Measurements from ENCODE around the gene LRRC57. TPM values are rescaled to one million over a fixed set of nuclear protein-coding genes. Genes with fewer than 3 reads are reported as not detected.

Gene LRRC57
- total RNA-seq, 1 donor from 2014 or later: 15.0 TPM

- no peak for DNase-seq
- no peaks in the 10 kb centered on the region for H3K27me3 ChIP-seq (ENCODE audit: low read depth)
- intact Hi-C loops (cut with micrococcal nuclease): no loop called here
- TF ChIP-seq CTCF (IDR thresholded peaks at IDR 0.05; ENCODE audit: borderline replicate concordance): no peak
- no peak overlapping the region for H3K4me3 ChIP-seq
- H3K27ac ChIP-seq (replicated peaks): peak overlapping the region; percentile 91
- peaks cover 77% of the 10 kb centered on the region for H3K4me1 ChIP-seq
- no peaks in the 10 kb centered on the region for H3K9me3 ChIP-seq (replicated peaks)
- no peaks in the 10 kb centered on the region for H3K36me3 ChIP-seq
These were observed 54.9 kb downstream of the LRRC57 start for GRCh38 chr15:42493679-42494078.

- H3K27ac ChIP-seq (replicated peaks): peak overlapping the region; percentile 95
- H3K27me3 ChIP-seq (ENCODE audit: low read depth): no peaks in the 10 kb centered on the region
- intact Hi-C loops (cut with micrococcal nuclease): no loop called here
- no peak for TF ChIP-seq CTCF (IDR thresholded peaks at IDR 0.05; ENCODE audit: borderline replicate concordance)
- H3K4me1 ChIP-seq: peaks cover 68% of the 10 kb centered on the region
- no peaks in the 10 kb centered on the region for H3K36me3 ChIP-seq
- no peak for DNase-seq
- H3K4me3 ChIP-seq: peak overlapping the region; percentile 96
- H3K9me3 ChIP-seq (replicated peaks): no peaks in the 10 kb centered on the region
These were observed 56.9 kb downstream of the LRRC57 start for GRCh38 chr15:42491539-42492225.

- intact Hi-C loops (cut with micrococcal nuclease): no loop called here
- no peak for TF ChIP-seq CTCF (IDR thresholded peaks at IDR 0.05; ENCODE audit: borderline replicate concordance)
- Histone ChIP-seq H3K4me1 (peaks cover 65% of the 10 kb centered on the region), H3K9me3 (replicated peaks) (no peaks in the 10 kb centered on the region), H3K4me3 (peak within 1 kb of the TSS; percentile 96), H3K36me3 (no peaks in the 10 kb centered on the region), H3K27ac (replicated peaks) (peak within 1 kb of the TSS; percentile 95), H3K27me3 (ENCODE audit: low read depth) (no peaks in the 10 kb centered on the region)
- DNase-seq: peak; percentile 86
These were observed 57.7 kb downstream of the LRRC57 start, which contains the start of gene ZNF106 for GRCh38 chr15:42490671-42491538. ZNF106 (minus strand) TSS chr15:42491141; CDS start chr15:42472289, 18,852 bp downstream.

- TF ChIP-seq CTCF (IDR thresholded peaks at IDR 0.05; ENCODE audit: borderline replicate concordance): no peak
- Histone ChIP-seq H3K4me3 (peak overlapping the region; percentile 96), H3K9me3 (replicated peaks) (no peaks in the 10 kb centered on the region), H3K27ac (replicated peaks) (peak overlapping the region; percentile 95), H3K36me3 (no peaks in the 10 kb centered on the region), H3K27me3 (ENCODE audit: low read depth) (no peaks in the 10 kb centered on the region), H3K4me1 (peaks cover 67% of the 10 kb centered on the region)
- DNase-seq: no peak
- intact Hi-C loops (cut with micrococcal nuclease): no loop called here
These were observed 58.3 kb downstream of the LRRC57 start for GRCh38 chr15:42490291-42490670.

Other genes starting within 250 kb of the LRRC57 start
- 6.0 TPM for gene CAPN3, start 189.3 kb downstream of the LRRC57 start, total RNA-seq
- 680 TPM for gene ZNF106, start 57.7 kb downstream of the LRRC57 start, total RNA-seq
- gene SNAP23, start 53.2 kb downstream of the LRRC57 start, total RNA-seq: 34.1 TPM
- 9.9 TPM for gene HAUS2, start within 50 bp of the LRRC57 start, total RNA-seq
- gene STARD9, start 26.8 kb upstream of the LRRC57 start, total RNA-seq: 4.9 TPM
- gene CDAN1, start 188.3 kb upstream of the LRRC57 start, total RNA-seq: 6.2 TPM